ENCODE measurements around the gene RNF123.

DNA sequence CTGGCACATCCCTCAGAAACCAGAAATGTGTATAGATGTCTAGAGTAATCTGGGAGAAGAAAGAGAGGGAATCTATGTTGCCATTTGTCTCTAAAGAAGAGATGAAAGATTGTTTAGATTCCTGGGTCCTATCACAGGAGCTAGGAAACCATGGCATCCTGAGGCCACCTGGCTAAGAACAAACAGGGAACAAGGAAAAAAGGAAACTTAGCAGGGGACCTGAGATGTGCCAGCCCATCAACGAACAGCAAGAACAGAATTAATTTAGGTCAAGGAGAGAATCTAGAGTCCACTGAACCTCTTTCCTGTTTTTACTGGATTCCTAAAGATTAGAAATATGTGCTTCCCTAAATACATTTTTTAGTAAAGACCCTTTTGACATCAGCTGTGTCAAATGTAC is 66.7 kb downstream of the RNF123 start:
- no peak for TF ChIP-seq POLR2A (IDR thresholded peaks at IDR 0.05)
- TF ChIP-seq, protein P1, sequence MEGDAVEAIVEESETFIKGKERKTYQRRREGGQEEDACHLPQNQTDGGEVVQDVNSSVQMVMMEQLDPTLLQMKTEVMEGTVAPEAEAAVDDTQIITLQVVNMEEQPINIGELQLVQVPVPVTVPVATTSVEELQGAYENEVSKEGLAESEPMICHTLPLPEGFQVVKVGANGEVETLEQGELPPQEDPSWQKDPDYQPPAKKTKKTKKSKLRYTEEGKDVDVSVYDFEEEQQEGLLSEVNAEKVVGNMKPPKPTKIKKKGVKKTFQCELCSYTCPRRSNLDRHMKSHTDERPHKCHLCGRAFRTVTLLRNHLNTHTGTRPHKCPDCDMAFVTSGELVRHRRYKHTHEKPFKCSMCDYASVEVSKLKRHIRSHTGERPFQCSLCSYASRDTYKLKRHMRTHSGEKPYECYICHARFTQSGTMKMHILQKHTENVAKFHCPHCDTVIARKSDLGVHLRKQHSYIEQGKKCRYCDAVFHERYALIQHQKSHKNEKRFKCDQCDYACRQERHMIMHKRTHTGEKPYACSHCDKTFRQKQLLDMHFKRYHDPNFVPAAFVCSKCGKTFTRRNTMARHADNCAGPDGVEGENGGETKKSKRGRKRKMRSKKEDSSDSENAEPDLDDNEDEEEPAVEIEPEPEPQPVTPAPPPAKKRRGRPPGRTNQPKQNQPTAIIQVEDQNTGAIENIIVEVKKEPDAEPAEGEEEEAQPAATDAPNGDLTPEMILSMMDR (IDR thresholded peaks at IDR 0.05): no peak
